A673 (cell line): ENCODE measurements around the gene PGAM2. TPM values are rescaled to one million over a fixed set of nuclear protein-coding genes. Genes with fewer than 3 reads are reported as not detected.

Experiments
- BruUV-seq: library from RNA; stranded (reverse); fragments of 400-500 nt; replicated peaks from 2 replicates; lab custom pipeline; 2021; lab: Mats Ljungman, UMichigan
- CTCF ChIA-PET: fragments of 300-600 bp; sonication (Branson Sonifier 250); formaldehyde crosslinking; loops from one replicate; lab custom pipeline; 2022; ENCODE audit warnings: antibody characterized with exemption; lab: Charles Lee
- POLR2A ChIA-PET: fragments of 300-600 bp; sonication (Branson Sonifier 250); formaldehyde crosslinking; loops from one replicate; lab custom pipeline; 2022; ENCODE audit warnings: antibody characterized with exemption; ENCODE audit not compliant: low non-redundant PET; lab: Charles Lee
- DNase-seq: peaks from one replicate; pipeline ENCODE4 v3.0.0-alpha.2; 2015; ENCODE audit warnings: low spot score
- H3K27ac ChIP-seq: fragments of 200-600 bp; sonication (generic); 2 replicates; pipeline ENCODE4 v1.5.1; 2016; ENCODE audit warnings: mixed run types, low read depth, mild to moderate bottlenecking, mixed read lengths, antibody characterized with exemption, low read length; ENCODE audit not compliant: poor library complexity, severe bottlenecking
- H3K27me3 ChIP-seq: fragments of 200-600 bp; sonication (generic); replicated peaks from 2 replicates; pipeline ENCODE4 v1.6.1; 2017; ENCODE audit warnings: mixed run types, low read depth, mild to moderate bottlenecking, mixed read lengths, antibody characterized with exemption, low read length; ENCODE audit not compliant: insufficient read depth, poor library complexity
- H3K36me3 ChIP-seq: fragments of 200-600 bp; sonication (generic); 2 replicates; pipeline ENCODE4 v1.6.1; 2016; ENCODE audit warnings: mixed run types, mild to moderate bottlenecking, mixed read lengths, antibody characterized with exemption, low read length; ENCODE audit not compliant: insufficient read depth, poor library complexity, severe bottlenecking
- H3K4me1 ChIP-seq: fragments of 200-600 bp; sonication (generic); 2 replicates; pipeline ENCODE4 v1.6.1; 2017; ENCODE audit warnings: mixed run types, mild to moderate bottlenecking, mixed read lengths, antibody characterized with exemption, low read length; ENCODE audit not compliant: insufficient read depth, poor library complexity, severe bottlenecking
- H3K4me3 ChIP-seq: fragments of 200-600 bp; sonication (generic); 2 replicates; pipeline ENCODE4 v1.5.1; 2016; ENCODE audit warnings: low read depth, mixed run types, mild to moderate bottlenecking, mixed read lengths, low read length; ENCODE audit not compliant: poor library complexity, severe bottlenecking
- H3K9me3 ChIP-seq: fragments of 200-600 bp; sonication (generic); 2 replicates; pipeline ENCODE4 v1.6.1; 2016; ENCODE audit warnings: mixed run types, low read depth, mild to moderate bottlenecking, mixed read lengths, antibody characterized with exemption, low read length; ENCODE audit not compliant: poor library complexity, severe bottlenecking
- EZH2 ChIP-seq: fragments of 200-600 bp; sonication (generic); IDR thresholded peaks from 2 replicates; pipeline ENCODE4 v1.6.1; 2017; ENCODE audit warnings: borderline replicate concordance, low read depth, mild to moderate bottlenecking, mixed read lengths, antibody characterized with exemption, low read length; ENCODE audit not compliant: poor library complexity, severe bottlenecking
- intact Hi-C: fragments of 100-400 bp; cut with micrococcal nuclease; formaldehyde crosslinking; loops from one replicate; pipeline ENCODE4 v1.10.0; 2022; ENCODE audit not compliant: unreplicated experiment
- total RNA-seq: library from RNA; stranded (reverse); gene quantifications from 2 replicates; pipeline ENCODE4 v1.2.3, GENCODE V29; 2021
- TF ChIP-seq, protein P1 (sequence below): fragments of 300-800, 200-600 bp; sonication (generic); conservative IDR thresholded peaks from 2 replicates; pipeline ENCODE4 v1.5.1; 2017; ENCODE audit warnings: low read depth, mild to moderate bottlenecking, antibody characterized with exemption, low read length, moderate library complexity, mixed read lengths

The PGAM2 gene
- total RNA-seq, 1 experiment from 2014 or later: not detected

- H3K4me1 ChIP-seq: no peaks in the 10 kb centered on the region
These were observed 14.3 kb downstream of the PGAM2 start for GRCh38 chr7:44050915-44051560.

DNA sequence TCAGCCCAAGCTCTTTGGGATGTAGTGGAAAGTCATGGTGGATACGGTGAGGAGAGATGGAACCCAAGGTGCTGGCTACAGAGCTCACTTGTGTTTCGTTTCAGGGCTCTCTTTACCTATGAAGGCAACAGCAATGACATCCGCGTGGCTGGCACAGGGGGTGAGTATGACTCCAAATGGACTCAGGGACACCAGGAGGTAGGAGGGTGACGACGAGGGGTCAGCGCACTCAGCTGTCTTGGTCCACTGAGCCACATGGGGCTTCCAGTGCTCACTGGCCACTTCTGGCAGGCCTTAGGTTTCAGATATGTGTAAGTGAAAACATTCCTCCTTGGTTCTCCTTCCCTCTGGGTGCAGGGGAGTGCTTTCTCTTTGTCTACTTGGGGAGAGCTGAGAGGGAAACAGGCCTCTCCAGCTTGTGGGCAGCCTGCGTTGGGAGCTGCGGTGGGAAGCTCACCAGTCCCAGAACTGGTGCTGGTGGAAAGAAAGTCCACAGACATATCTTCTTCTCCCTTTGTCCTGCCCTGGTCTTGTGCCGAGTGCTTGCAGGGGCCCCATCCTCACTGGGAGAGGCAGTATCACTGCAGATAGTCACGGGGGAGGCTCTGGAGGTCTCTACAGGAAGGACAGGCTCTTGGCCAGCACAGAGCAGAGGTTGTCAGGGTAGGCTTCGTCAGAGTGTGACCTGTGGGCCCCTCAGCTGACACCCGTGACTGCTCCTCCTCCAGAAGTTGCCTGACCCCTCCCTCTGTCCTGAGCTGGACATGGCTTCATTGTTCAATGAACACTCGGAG lies 15.0 kb downstream of the PGAM2 start:
- peaks cover 33% of the 10 kb centered on the region for H3K36me3 ChIP-seq
- CTCF ChIA-PET: no interaction called here
- H3K9me3 ChIP-seq: no peaks in the 10 kb centered on the region
- H3K4me1 ChIP-seq: peaks cover 6% of the 10 kb centered on the region
- no peak for DNase-seq
- no TSS peak for BruUV-seq
- no peaks in the 10 kb centered on the region for H3K27me3 ChIP-seq
- intact Hi-C loops: no loop called here
- H3K4me3 ChIP-seq: no peak overlapping the region
- POLR2A ChIA-PET: no interaction called here
- H3K27ac ChIP-seq: no peak overlapping the region
- no peak for TF ChIP-seq EZH2
- TF ChIP-seq, protein P1, sequence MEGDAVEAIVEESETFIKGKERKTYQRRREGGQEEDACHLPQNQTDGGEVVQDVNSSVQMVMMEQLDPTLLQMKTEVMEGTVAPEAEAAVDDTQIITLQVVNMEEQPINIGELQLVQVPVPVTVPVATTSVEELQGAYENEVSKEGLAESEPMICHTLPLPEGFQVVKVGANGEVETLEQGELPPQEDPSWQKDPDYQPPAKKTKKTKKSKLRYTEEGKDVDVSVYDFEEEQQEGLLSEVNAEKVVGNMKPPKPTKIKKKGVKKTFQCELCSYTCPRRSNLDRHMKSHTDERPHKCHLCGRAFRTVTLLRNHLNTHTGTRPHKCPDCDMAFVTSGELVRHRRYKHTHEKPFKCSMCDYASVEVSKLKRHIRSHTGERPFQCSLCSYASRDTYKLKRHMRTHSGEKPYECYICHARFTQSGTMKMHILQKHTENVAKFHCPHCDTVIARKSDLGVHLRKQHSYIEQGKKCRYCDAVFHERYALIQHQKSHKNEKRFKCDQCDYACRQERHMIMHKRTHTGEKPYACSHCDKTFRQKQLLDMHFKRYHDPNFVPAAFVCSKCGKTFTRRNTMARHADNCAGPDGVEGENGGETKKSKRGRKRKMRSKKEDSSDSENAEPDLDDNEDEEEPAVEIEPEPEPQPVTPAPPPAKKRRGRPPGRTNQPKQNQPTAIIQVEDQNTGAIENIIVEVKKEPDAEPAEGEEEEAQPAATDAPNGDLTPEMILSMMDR: no peak

More at GRCh38 chr7:44050915-44051560, 14.3 kb downstream of the PGAM2 start:
- no peak for TF ChIP-seq EZH2
- TF ChIP-seq, protein P1: no peak
- no peak overlapping the region for H3K27ac ChIP-seq
- no peaks in the 10 kb centered on the region for H3K27me3 ChIP-seq
- no peaks in the 10 kb centered on the region for H3K9me3 ChIP-seq
- H3K36me3 ChIP-seq: peaks cover 35% of the 10 kb centered on the region
- no peak for DNase-seq
- BruUV-seq: no TSS peak
- H3K4me3 ChIP-seq: no peak overlapping the region
- CTCF ChIA-PET: no interaction called here
- intact Hi-C loops: no loop called here
- POLR2A ChIA-PET: no interaction called here

DNA sequence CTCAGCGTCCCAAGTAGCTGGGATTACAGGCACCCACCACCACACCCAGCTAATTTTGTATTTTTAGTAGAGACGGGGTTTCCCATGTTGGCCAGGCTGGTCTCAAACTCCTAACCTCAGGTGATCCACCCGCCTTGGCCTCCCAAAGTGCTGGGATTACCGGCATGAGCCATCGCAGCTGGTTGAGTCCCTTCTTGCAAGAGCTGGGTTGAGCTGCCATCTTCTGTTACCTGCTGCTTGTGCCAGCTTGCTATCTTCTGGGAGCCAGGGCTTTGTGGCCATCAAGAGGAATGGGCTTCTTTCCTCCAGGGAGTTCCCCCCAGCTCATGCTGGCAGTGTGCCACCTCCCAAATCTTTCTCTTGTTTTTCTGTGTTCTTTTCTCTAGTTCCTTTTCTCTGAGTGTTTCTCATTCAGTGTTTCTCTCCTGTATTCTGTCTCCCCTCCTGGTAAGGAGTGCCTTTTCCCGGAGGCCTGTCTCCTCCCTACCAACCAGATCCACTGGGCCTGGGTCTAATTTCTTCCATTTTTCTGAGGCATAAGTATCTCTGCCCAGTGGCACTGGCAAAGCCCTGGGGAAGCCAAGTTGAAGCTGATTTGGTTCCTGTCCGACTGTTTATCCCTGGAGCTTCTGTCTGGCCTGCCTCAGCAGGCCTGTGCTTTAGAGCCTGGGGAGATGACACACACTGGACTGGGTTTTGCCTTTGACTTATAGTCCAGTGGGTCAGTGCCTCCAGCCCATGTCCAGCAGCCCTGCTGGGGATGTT lies 17.2 kb downstream of the PGAM2 start:
- H3K4me3 ChIP-seq: no peak overlapping the region
- POLR2A ChIA-PET: no interaction called here
- TF ChIP-seq EZH2: no peak
- TF ChIP-seq, protein P1: no peak
- BruUV-seq: no TSS peak
- H3K27me3 ChIP-seq: no peaks in the 10 kb centered on the region
- peaks cover 8% of the 10 kb centered on the region for H3K4me1 ChIP-seq
- CTCF ChIA-PET: no interaction called here
- H3K27ac ChIP-seq: peak overlapping the region; percentile 38
- intact Hi-C loops: no loop called here
- no peaks in the 10 kb centered on the region for H3K9me3 ChIP-seq
- no peak for DNase-seq
- H3K36me3 ChIP-seq: peaks cover 23% of the 10 kb centered on the region
